8988T (cell line): ENCODE data around the gene CACNB2.

ENCODE experiments used
- DNase-seq: peaks from one replicate; pipeline ENCODE4 v3.0.0; 2011

The CACNB2 gene

GRCh38 chr10:18140149-18140956 lies at the start of gene CACNB2:
Gene CACNB2, plus strand, starts transcription at chr10:18140424.
- no peak for DNase-seq

GRCh38 chr10:18094332-18094731 lies 45.9 kb upstream of the CACNB2 start:
- DNase-seq: no peak

- DNase-seq: no peak
Observed at GRCh38 chr10:18094793-18095192, 45.4 kb upstream of the CACNB2 start.

- DNase-seq: no peak
Observed at GRCh38 chr10:18097524-18097923, 42.7 kb upstream of the CACNB2 start.

GRCh38 chr10:18098201-18098600 lies 42.0 kb upstream of the CACNB2 start:
- no peak for DNase-seq

GRCh38 chr10:18099415-18099814 lies 40.8 kb upstream of the CACNB2 start:
- no peak for DNase-seq

- DNase-seq: no peak
Observed at GRCh38 chr10:18100669-18101068, 39.6 kb upstream of the CACNB2 start.

- no peak for DNase-seq
Observed at GRCh38 chr10:18102404-18102803, 37.8 kb upstream of the CACNB2 start.

GRCh38 chr10:18104223-18104872 lies 35.9 kb upstream of the CACNB2 start:
- DNase-seq: peak; percentile 14

GRCh38 chr10:18109341-18109870 lies 30.8 kb upstream of the CACNB2 start:
- DNase-seq: no peak

GRCh38 chr10:18113881-18114280 lies 26.3 kb upstream of the CACNB2 start:
- no peak for DNase-seq

GRCh38 chr10:18117276-18117675 lies 22.9 kb upstream of the CACNB2 start:
- DNase-seq: no peak

GRCh38 chr10:18122753-18123152 lies 17.5 kb upstream of the CACNB2 start:
- DNase-seq: no peak

- no peak for DNase-seq
Observed at GRCh38 chr10:18133046-18133445, 7.2 kb upstream of the CACNB2 start.

GRCh38 chr10:18134509-18134908 lies 5.7 kb upstream of the CACNB2 start:
- DNase-seq: no peak

- no peak for DNase-seq
Observed at GRCh38 chr10:18134921-18135320, 5.3 kb upstream of the CACNB2 start.

- no peak for DNase-seq
Observed at GRCh38 chr10:18136073-18136791, 4.0 kb upstream of the CACNB2 start.

GRCh38 chr10:18137111-18137510 lies 3.1 kb upstream of the CACNB2 start:
- no peak for DNase-seq

- DNase-seq: no peak
Observed at GRCh38 chr10:18140957-18141845, 977 bp downstream of the CACNB2 start.

- DNase-seq: no peak
Observed at GRCh38 chr10:18142151-18142550, 1.9 kb downstream of the CACNB2 start.

GRCh38 chr10:18144396-18144795 lies 4.2 kb downstream of the CACNB2 start:
- DNase-seq: no peak

- no peak for DNase-seq
Observed at GRCh38 chr10:18144928-18145327, 4.7 kb downstream of the CACNB2 start.

- DNase-seq: no peak
Observed at GRCh38 chr10:18145652-18146051, 5.4 kb downstream of the CACNB2 start.
